Measurements from ENCODE around the gene ZNF536.

DNA sequence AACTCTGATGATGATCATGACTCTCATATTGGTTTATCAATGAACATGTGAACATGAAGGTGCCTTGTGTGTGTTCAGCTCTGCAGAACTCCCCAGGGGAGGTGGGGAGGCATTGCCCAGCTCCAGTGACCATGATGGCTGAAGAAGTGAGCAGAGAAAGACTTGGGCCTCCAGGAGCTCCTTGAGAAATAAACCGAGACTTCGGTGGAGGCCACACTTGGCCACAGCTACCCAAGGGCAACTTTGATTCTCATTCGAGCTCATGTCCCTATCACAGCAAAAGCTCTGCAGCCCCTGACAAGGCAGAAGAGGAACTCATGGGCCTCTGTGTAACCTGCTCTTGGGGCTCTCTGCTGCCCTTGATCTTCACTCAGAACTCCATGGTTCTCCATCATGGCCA lies 44.1 kb upstream of the ZNF536 start:
- TF ChIP-seq, protein P1, sequence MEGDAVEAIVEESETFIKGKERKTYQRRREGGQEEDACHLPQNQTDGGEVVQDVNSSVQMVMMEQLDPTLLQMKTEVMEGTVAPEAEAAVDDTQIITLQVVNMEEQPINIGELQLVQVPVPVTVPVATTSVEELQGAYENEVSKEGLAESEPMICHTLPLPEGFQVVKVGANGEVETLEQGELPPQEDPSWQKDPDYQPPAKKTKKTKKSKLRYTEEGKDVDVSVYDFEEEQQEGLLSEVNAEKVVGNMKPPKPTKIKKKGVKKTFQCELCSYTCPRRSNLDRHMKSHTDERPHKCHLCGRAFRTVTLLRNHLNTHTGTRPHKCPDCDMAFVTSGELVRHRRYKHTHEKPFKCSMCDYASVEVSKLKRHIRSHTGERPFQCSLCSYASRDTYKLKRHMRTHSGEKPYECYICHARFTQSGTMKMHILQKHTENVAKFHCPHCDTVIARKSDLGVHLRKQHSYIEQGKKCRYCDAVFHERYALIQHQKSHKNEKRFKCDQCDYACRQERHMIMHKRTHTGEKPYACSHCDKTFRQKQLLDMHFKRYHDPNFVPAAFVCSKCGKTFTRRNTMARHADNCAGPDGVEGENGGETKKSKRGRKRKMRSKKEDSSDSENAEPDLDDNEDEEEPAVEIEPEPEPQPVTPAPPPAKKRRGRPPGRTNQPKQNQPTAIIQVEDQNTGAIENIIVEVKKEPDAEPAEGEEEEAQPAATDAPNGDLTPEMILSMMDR (IDR thresholded peaks at IDR 0.05; ENCODE audit: low read depth, low read length) = no peak
- TF ChIP-seq POLR2A (IDR thresholded peaks at IDR 0.05; ENCODE audit: extremely low read depth, insufficient read length) (no peak), MAX (IDR thresholded peaks at IDR 0.05; ENCODE audit: low read depth, low read length) (no peak)
